ENCODE measurements around the gene CACNB2.
"Not testable (repeated sequence)": the region's sequence is repeated elsewhere in the genome, so short reads cannot be mapped to it uniquely, and the experiment has no call there.

The CACNB2 gene

DNA sequence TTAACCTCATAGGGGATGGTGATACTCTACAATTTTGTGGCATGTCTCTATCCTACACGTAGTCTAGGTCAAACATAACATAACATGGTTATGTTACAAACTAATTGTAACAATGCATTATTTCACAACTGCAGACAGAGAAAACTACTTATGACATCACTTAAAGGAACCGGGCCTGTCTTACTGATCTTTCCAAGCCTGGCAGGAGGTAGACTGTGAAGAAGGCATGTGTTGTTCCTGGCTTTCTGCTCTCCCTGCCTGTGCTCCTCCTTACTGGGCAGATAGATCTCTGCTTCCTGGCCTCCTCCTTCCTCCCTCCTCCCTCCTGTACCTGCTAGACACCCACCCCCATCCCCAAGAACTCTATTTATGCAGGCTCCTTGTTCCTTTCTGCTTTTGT is 5.4 kb downstream of the CACNB2 start:
- DNase-seq (ENCODE audit: low spot score): no peak

DNA sequence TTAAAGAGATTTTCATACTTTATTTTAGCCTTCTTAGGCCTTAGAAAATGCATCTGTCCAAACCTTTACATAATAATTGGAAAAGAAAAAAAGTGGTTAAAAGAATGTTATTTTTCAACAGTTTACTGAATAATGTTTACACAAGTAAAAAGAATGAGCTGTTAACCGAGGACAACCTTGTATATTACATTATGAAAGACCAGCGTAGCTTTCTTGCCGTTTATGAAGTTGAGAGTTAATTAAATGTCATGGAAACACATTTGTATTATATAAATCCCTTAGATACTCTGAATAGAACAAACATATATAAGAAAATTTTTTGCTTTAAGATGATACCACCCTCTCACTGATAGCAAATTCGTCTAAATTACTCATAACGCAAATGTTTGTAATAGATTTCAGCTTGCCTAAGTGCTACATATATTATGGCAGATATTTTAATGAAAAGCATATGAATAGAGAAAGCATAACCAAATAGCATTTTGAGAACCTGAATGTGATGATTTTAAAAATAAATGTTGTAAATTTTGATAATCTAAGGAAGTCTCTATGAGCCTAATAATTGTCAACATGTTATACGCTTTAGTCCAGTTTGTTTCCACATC is 9.1 kb downstream of the CACNB2 start:
- DNase-seq (ENCODE audit: low spot score): no peak

DNA sequence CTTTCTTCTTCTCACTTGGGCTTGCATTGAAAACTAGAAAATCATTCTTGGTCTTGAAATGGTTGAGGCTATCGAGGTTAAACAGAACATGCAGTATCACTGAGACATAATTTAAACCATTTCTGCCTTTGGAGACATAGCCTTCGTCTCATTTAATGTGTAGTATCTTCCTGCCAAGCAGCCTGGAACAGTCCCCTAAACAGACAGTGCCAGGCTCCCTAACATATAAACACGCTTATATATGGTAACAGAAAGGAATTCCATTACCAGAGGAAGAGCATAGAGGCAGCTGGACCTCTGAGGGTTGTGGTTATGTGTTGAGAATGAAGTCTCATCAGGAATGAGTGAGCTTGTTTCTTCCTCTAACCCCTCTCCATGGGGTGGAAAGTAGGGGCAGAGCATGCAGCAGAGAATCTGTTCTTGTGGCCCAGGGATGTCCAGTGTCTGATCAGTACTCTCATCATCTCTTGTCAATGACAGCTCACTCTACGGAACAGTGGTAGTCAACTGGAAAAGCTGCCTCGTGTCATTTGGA is 11.2 kb downstream of the CACNB2 start:
- DNase-seq (ENCODE audit: low spot score): no peak

DNA sequence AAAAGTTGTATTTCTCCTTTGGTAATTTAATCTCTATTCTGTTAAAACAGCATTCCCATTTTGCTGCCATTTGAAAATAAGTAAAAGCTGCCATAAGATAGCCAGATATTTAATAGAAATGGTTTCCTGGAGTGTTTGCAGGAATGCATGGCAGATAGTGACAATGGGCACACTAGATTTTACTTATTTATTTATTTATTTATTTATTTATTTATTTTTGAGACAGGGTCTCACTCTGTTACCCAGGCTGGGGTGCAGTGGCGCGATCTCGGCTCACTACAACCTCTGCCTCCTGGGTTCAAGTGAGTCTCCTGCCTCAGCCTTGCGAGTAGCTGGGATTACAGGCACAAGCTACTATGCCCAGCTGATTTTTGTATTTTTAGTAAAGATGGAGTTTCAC is 13.2 kb downstream of the CACNB2 start:
- DNase-seq (ENCODE audit: low spot score): not testable (repeated sequence)

DNA sequence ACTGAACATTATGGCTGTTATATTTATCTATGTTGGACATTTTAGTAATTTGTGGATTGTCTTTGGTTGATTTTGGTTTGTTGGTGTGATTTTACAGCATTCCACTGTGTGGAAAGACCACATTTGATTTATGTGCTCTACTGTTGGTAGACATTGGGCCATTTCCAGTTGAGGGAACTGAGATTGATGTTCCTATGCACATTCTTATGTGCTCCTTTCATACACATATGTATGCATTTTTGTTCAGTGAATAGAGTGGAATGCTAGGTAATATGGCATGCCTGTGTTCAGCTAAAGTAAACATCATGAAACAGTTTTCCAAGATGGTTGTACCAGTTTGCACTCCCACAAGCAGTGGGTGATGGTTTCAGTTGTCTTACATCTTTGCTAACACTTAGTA is 15.1 kb downstream of the CACNB2 start:
- DNase-seq (ENCODE audit: low spot score): no peak

DNA sequence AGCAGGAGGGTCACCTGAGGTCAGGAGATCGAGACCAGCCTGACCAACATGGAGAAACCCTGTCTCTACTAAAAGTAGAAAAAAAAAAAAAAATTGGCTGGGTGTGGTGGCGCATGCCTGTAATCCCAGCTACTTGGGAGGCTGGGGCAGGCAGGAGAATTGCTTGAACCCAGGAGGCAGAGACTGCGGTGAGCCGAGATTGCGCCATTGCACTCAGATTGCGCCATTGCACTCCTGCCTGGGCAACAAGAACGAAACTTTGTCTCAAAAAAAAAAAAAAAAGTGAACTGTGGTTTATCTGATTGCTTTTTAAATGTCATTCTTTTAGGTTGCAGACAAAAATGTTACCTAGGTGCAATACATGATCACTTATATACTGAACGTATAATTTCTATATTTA is 16.6 kb downstream of the CACNB2 start:
- not testable (repeated sequence) for DNase-seq (ENCODE audit: low spot score)

DNA sequence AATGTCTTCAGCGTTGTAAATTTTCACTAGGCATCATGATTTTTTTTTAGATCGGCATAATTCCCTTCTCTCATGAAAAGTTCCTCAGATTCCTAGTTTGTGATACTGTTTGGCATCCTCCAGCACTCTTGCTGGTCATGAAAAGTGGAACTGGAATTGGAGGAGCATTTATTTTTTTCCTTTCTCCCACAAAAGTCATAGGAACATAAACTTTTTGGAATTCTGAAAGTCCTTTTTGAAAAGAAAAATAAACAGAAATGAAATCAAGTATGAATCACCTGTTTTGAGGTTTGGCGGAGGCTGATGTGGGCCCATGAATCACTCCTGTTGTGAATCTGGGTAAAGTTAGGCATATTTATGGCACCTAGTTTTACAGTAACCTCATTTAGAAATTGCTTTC is 17.7 kb downstream of the CACNB2 start:
- no peak for DNase-seq (ENCODE audit: low spot score)

DNA sequence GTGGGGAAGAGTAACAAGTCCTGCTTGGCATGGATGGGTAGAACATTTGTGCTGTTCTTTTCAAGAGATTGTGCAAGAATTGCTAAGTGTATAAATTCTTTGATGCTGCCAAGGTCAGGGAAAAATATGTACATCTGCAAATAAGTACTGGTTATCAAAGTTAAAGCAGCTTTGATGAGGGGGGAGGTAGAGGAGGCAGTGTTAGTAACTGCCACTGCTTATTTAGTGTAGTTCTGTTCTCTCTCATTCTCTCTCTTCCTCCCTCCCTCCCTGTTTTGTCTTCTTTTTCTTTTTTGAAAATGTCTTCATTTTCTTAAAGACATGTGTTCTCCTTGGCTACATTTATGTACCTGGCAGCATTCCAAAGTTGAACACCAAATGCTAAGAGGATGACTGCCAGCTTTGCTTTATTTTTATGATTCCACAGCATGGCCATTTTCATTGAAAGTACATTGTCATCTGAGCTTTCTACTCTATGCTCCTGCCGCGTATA is 18.6 kb downstream of the CACNB2 start:
- DNase-seq (ENCODE audit: low spot score): no peak

DNA sequence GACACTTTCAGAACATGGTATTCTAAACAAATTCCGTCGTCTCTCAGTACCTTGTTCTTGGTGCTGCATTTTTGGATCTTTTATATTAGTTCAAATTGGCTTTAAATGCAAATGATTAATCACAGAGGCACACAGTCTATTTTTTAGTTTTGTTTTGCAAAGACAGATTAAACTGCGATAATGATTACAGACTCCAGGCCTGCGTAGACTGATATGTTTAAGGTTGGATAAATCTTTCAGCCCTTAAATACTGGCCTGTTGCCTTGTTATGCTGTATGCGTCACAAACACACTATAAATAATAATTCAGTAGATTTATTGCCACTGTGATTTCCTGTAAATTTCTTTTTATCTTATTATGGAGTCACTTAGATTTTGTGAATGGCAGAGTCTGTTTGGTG is 19.3 kb downstream of the CACNB2 start:
- no peak for DNase-seq (ENCODE audit: low spot score)

DNA sequence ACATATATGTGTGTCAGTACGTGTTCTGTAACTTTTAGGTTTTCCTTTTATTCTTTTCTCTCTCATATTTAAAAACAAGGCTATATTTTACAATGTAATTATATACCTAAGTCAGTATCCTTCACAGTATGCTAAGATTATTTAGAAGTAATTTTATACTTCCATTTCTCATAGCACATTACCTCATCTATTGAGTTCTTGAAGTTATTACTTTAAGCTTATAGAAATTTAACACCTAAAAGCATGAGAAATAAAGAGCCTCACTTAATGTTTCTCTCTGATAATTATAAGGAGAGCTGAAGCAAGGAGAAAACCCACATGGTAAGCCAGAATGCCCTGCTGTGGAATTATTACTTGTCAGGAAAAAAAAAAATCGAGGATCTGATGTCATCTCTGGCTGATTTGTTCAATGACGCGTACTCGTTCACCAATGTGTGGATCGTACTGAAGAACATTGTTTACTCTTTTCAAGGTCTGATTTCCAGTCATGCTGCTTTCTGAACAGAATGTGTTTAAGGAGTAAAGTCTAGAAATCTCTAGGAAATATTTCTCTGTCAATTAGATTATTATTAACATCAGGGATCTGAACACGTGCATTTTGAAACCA is 21.9 kb downstream of the CACNB2 start:
- no peak for DNase-seq (ENCODE audit: low spot score)

DNA sequence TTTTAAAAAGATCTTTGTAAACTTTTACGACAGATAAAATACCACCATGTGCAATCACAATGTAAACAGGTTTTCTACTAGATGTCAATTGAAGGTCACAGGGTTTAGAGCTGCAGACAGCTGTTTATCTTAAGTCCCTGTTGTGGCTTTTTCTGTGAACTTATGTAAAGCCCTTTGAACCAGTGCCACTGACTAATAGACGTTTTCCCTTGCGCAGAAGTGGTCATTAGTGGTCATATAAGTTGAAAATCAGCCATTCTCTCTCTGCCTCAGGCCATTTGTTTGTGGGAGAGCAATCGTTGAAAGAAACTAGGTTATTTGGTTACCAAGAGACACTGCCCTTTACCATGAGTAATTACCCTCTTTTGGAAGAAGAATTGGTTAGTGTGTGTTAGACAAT is 23.9 kb downstream of the CACNB2 start:
- DNase-seq (ENCODE audit: low spot score): no peak

DNA sequence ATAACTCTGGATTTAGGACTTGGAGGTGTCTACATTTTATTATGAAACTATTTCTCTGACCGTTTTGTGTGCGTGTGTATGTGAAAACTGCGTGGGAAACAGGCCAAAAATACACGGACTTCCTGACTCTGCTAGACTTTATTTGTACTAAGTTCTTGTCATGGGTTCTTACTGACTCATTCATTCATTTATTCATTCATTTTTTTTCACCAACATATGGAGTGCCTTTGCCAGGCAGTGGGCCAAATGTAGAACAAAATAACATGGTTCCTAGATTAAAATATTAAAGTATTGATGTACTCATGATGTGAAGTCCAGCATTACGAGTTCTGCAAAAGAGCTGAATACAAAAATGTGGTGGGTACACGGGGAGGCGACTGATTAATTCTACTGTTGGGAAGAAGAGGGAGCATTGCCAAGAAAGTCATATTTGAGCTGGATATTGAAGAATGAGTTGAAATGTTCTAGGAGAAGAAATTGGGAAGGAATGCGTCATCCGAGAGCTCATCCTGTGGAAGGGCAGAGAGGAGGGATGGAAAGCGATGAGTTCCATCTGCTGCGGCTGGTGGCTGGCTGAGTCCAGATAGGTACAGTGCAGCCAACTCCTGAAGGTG is 24.6 kb downstream of the CACNB2 start:
- no peak for DNase-seq (ENCODE audit: low spot score)

DNA sequence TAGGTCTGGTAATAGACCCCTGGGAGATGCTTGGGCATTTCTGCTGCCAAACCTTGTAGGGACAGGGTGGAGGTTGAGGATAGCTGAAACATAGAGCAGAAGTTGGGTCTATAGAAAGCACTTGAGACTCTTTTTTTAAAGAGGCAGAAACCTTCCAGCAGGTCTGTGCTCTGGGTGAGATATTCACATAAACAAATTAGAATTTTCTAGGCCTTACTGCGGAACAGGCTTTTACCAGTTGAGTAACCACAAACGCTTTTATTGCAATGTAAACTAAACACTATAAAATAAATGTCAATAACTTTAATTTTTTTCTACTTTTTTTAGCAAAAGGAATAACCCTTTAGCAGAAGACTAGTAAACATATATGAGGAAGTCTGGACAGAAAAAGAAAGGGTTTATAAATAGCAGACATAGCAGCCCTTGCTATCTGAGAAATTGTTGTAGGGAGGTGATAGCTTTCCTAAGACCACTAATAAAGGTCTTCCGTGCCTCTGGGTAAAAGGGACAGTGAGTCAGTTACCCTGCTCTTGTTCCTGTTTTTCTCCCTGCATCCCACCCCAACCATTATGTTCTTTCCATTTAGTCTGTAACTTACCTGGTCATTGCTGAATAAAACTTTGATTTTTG is 38.7 kb downstream of the CACNB2 start:
- no peak for DNase-seq (ENCODE audit: low spot score)

DNA sequence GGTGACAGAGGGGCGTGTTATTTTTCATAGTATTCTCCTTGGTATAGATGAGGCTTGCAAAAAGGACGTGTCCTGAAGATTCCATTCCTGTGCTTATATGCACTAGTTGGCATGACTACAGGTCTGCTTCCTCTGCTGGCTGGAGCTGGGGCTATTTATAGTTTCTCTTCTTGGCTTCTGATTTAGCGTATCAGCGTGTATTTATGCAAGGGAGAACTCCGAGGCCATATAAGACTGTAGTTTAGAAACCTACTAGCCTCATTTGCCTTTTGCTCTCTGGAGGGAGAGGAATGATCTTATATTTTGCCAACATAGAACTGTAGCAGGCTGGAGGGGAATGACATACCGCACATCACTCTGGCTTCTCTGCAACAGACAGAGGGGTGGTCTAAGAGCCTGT is 39.7 kb downstream of the CACNB2 start:
- DNase-seq (ENCODE audit: low spot score): no peak

DNA sequence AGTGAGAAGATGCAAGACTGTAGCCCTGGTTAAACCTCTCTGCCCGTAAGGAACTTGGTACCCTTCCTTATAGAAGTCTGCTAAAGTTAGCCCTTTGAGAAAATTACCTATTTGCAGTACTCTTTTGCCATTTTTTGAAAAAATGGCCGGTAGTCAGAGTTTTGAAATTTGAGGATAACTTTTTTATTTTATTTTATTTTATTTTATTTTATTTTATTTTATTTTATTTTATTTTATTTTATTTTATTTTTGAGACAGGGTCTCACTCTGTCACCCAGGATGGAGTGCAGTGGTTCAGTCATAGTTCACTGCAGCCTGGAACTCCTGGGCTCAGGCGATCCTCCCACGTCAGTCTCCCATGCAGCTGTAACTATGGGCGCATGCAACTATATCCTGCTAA is 41.2 kb downstream of the CACNB2 start:
- not testable (repeated sequence) for DNase-seq (ENCODE audit: low spot score)

DNA sequence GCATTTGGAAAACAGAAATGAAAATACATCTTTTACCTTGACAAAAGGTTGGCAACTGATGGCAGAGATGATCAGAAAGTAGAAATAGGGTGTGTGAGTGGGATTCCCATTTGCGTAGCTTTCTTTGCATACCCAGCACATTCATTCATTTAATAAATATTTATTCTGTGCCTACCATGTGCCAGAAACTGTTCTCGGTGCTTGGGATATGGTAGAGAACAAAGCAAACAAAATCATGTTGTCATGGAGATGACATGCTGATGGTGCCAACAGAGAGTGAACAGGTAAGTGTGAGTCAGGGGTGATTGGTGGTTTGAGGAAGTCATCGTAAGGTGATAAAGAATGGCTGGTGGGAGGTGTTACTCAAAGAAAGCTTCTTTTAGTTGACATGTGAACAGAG is 45.4 kb downstream of the CACNB2 start:
- no peak for DNase-seq (ENCODE audit: low spot score)

DNA sequence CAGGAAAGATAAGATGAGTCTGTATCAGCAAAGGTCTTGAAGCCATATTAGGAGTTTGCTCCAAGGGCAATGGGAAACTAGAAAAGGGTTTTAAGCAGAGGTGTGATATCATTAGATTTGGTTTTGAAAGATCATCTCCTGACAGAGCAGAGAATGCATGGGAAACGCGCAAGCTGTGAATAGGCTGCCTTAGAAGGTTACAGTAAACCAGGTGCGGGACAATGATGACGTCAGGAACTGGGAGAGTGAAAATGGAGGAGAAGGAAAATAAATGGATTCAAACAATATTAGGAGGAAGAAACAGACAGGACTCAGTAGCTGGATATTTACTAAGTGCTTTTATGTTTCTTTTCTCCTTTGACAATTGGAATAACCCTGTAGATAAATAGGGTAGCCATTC is 50.6 kb downstream of the CACNB2 start:
- DNase-seq (ENCODE audit: low spot score): no peak

DNA sequence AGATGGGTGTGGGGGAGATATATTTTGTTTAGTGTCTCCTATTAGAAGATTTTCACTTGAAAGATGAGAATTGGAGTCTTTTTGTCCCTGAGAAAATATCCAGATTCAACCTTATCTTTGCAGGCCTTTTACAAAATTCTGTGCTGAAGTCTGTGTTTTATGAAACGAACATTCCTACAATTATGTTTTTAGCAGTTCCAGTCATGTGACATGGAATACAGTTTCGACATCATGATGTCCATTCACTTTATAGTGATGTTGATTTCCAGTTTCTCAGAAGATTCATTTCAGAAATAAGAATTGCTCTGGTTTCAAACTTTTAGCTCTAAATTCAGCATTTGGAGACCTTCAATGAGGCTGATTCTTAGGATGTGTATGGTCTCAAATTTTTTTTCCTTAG is 54.4 kb downstream of the CACNB2 start:
- DNase-seq (ENCODE audit: low spot score): no peak

DNA sequence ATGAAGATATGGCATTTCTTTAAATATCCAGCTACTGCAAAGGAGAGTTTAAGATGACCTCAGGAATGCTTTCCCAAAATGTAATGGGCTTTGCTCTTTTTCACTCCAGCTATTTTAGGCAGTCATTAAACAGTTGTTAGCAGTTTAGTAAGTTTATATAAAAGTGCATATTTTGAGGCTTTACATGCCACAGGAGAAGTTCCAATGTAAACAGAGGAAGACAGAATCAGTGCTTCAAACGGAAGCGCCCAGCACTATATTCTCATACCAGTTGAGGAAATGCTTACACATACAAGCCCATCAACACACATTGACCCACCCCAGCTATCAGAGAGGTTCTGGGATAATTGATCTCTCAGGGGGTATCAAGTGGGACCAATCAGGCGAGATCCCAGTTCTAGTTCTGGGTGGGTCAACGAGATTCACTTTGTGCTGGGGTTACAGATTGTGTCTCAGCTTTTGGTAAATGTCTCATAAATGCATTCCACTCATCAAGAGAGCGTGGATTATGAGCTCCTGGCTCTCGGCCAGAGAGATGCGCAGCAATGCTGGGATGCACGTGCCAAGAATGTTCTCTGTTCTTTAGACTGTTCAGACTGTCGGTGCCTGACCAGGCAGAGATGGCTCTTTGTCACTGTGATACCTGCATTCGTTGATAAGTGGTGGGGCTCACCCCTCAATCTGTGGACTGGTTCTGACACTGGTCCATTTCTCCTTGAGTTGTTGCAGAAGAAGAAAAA is 55.0 kb downstream of the CACNB2 start:
- no peak for DNase-seq (ENCODE audit: low spot score)

DNA sequence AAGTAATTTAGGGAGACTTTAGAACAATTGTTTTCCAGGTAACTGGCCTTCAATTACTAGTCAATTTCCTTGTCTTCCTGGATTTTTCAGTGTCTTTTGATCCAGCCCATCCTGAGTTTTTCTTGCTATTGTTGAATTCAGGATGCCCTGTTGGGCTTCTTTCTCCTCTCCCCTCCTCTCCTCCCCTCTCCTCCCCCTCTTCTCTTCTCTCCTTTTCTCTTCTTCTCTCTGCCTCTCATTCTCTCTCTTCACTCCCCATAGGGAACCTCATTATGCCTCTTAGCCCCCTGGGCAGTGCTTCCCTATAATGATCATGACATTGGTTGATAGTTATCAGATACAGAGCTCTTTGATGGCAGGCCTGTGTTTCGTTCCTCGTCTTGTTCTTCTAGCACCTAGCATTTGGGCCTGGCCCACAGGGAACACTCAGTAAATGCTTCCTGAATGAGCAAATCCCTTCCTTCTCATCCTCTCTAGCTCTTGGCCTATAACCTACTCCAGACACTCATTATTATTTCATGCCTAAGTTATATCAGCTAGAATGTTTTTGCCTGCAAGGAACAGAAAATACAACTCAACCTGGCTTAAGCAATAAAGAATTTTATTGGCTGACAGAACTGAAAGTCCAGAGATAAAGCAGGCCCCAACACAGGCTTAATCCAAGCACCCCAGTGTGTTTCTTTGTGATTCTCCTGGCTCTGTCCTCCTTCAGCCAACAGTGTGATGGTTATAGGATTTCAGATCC is 56.8 kb downstream of the CACNB2 start:
- no peak for DNase-seq (ENCODE audit: low spot score)

DNA sequence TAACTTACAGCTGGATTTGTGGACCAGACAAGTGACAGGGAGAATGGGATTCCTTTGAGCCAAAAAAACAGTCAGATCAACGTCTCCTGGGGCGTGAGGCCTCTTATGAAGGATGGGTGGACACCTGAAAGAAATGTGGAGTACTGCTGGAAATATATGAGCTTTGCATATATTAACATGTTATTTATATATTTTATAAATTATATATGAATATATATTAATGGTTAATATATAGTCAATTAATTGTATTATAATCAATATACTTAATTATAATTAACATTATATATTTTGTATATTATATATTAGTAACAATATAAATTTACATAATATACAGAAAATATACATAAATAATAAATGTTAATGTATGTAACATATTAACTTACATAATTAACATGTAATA is 57.5 kb downstream of the CACNB2 start:
- DNase-seq (ENCODE audit: low spot score): no peak

DNA sequence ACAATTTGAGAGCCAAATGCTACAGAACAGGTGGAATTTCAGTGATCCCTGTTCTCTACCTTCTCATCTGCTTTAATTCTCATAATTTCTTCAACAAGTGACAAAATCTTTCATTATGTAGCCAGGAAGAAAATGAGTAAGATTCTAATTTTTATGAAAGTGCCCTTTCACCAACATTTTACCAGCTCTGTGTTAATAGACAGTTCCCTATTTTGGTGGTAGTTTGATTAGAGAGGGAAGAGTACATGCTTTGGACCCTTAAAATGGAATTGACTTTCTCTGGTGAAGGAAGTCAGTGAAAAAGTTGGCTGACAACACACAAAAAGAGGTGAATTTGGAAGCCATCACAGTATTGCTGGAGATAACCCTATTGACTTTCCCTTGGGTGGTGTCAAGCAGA is 61.7 kb downstream of the CACNB2 start:
- no peak for DNase-seq (ENCODE audit: low spot score)

Measured in NAMALWA (cell line).